CD4-positive, alpha-beta T cell (primary cell): ENCODE data around the gene PFKL. TPM values are rescaled to one million over a fixed set of nuclear protein-coding genes. Genes with fewer than 3 reads are reported as not detected.

Experiments
- ATAC-seq: fragments of 200-7000 bp; cut with Tn5 transposase; one replicate; pipeline ENCODE4 v1.10.0; 2022; ENCODE audit warnings: mild to moderate bottlenecking; ENCODE audit not compliant: poor library complexity
- CTCF ChIA-PET: fragments of 350-600 bp; sonication (Branson Sonifier 250); formaldehyde crosslinking; loops from one replicate; lab custom pipeline; 2021; ENCODE audit warnings: antibody characterized with exemption, inconsistent platforms; lab: Charles Lee
- POLR2A ChIA-PET: fragments of 350-600 bp; sonication (Branson Sonifier 250); formaldehyde crosslinking; loops from one replicate; lab custom pipeline; 2021; ENCODE audit warnings: antibody characterized with exemption, inconsistent platforms; lab: Charles Lee
- DNase-seq, 14 experiments: peaks; one replicate each; pipeline ENCODE4 v3.0.0-alpha.2; 2013 to 2020; ENCODE audit warnings: mixed read lengths in 2 of 14
- H3K27ac ChIP-seq, 2 donors: one replicate each; pipeline versions ENCODE4 v1.5.1 to v1.7.0; 2013; ENCODE audit warnings: low read length in 2 of 2, low read depth in 1 of 2, mild to moderate bottlenecking in 1 of 2
- H3K27me3 ChIP-seq, 2 experiments: 1 replicate in 1 of 2; 2 replicates in 1 of 2; pipeline versions ENCODE4 v1.6.1 to v1.7.0; 2013; ENCODE audit warnings: low read length in 2 of 2, control low read depth in 1 of 2, mild to moderate bottlenecking in 1 of 2, moderate library complexity in 1 of 2; ENCODE audit not compliant: insufficient read depth in 2 of 2, control insufficient read depth in 1 of 2
- H3K36me3 ChIP-seq: one replicate; pipeline ENCODE4 v1.6.1; 2013; ENCODE audit warnings: low read length, control low read depth; ENCODE audit not compliant: insufficient read depth
- H3K4me1 ChIP-seq: one replicate; pipeline ENCODE4 v1.6.1; 2013; ENCODE audit warnings: low read length, control low read depth; ENCODE audit not compliant: insufficient read depth
- H3K4me3 ChIP-seq: one replicate; pipeline ENCODE4 v1.5.1; 2013; ENCODE audit warnings: mild to moderate bottlenecking, low read length, moderate library complexity
- H3K9me3 ChIP-seq, 2 experiments: 1 replicate in 1 of 2; 2 replicates in 1 of 2; pipeline versions ENCODE4 v1.6.1 to v1.7.0; 2013; ENCODE audit warnings: low read length in 2 of 2, mild to moderate bottlenecking in 2 of 2, control low read depth in 1 of 2, moderate library complexity in 1 of 2; ENCODE audit not compliant: control insufficient read depth in 1 of 2, insufficient read depth in 1 of 2
- H3K27ac Mint-ChIP-seq: one replicate; pipeline ENCODE4 v1.8.0; 2020; ENCODE audit warnings: mixed read lengths
- H3K27me3 Mint-ChIP-seq: one replicate; pipeline ENCODE4 v1.8.0; 2021; ENCODE audit warnings: mixed read lengths
- H3K36me3 Mint-ChIP-seq: one replicate; pipeline ENCODE4 v1.8.0; 2021; ENCODE audit warnings: low read depth, mixed read lengths
- H3K4me1 Mint-ChIP-seq: one replicate; pipeline ENCODE4 v1.8.0; 2021; ENCODE audit warnings: low read depth, mixed read lengths
- H3K4me3 Mint-ChIP-seq: one replicate; pipeline ENCODE4 v1.8.0; 2020; ENCODE audit warnings: mild to moderate bottlenecking, mixed read lengths
- H3K9me3 Mint-ChIP-seq: one replicate; pipeline ENCODE4 v1.8.0; 2020; ENCODE audit warnings: mixed read lengths
- CTCF ChIP-seq: fragments of 200-600 bp; IDR thresholded peaks from one replicate; pipeline ENCODE4 v1.8.0; 2022; ENCODE audit warnings: antibody characterized with exemption, mild to moderate bottlenecking
- intact Hi-C, 2 experiments: fragments of 100-400 bp; cut with DNase I in 1 of 2; cut with micrococcal nuclease in 1 of 2; formaldehyde crosslinking; loops; one replicate each; pipeline versions ENCODE4 v1.15.1 to v1.9.0; 2023 to 2025; cut with DNase I, micrococcal nuclease
- total RNA-seq, 174 experiments: library from RNA in 2 of 174; stranded (reverse) in 2 of 174; gene quantifications; one replicate each; pipeline ENCODE4 v1.2.3 and lab custom pipeline; 2021 to 2026

The PFKL gene
- total RNA-seq, 2 experiments from 2014 or later: 115 to 117 TPM

- no peak for TF ChIP-seq CTCF
- H3K4me1 Mint-ChIP-seq: peaks cover 44% of the 10 kb centered on the region
- H3K27ac Mint-ChIP-seq: no peak overlapping the region
- no peaks in the 10 kb centered on the region for H3K9me3 Mint-ChIP-seq
- ATAC-seq (no peak), DNase-seq (no peak)
- peaks cover 15% of the 10 kb centered on the region in 2 experiments for H3K27me3 ChIP-seq
- H3K36me3 ChIP-seq: no peaks in the 10 kb centered on the region
- CTCF ChIA-PET: no interaction called here
- POLR2A ChIA-PET: interaction anchor here (1.3 kb wide), 1 partner anchor 13 kb away, joined by 13 read pairs; the partner anchor contains the start of gene CFAP410
- no peaks in the 10 kb centered on the region for H3K36me3 Mint-ChIP-seq
- no peak overlapping the region for H3K27ac ChIP-seq
- peaks cover 10% of the 10 kb centered on the region for H3K27me3 Mint-ChIP-seq
- H3K9me3 ChIP-seq: peaks cover 0 to 5% of the 10 kb centered on the region in 2 experiments
- H3K4me1 ChIP-seq: peaks cover 57% of the 10 kb centered on the region
- H3K4me3 Mint-ChIP-seq: peak overlapping the region; percentile 80
- intact Hi-C loops: loop anchor here in 1 of 2 experiments (5.0 to 10.0 kb wide), 2 partner anchors 50 to 62 kb away; partner anchors contain the start of gene PFKL
- no peak overlapping the region for H3K4me3 ChIP-seq
Observed at GRCh38 chr21:44352253-44352860, 52.5 kb downstream of the PFKL start.

GRCh38 chr21:44353191-44353970 lies 53.5 kb downstream of the PFKL start, which contains the start of gene TRPM2:
Gene TRPM2 (plus strand): TSS chr21:44353621. CDS start chr21:44353701, 80 bp downstream.
- peak in 7 of 14 experiments; percentile 19 to 59 (median 47) for DNase-seq
- H3K4me3 Mint-ChIP-seq: peak within 1 kb of the TSS; percentile 80
- Histone ChIP-seq H3K36me3 (no peaks in the 10 kb centered on the region), H3K9me3 (peaks cover 0 to 5% of the 10 kb centered on the region in 2 experiments), H3K27ac (peak within 1 kb of the TSS in 1 of 2 donors; percentile 48), H3K27me3 (peaks cover 15% of the 10 kb centered on the region in 2 experiments), H3K4me3 (peak within 1 kb of the TSS; percentile 29), H3K4me1 (peaks cover 57% of the 10 kb centered on the region)
- H3K27ac Mint-ChIP-seq: peak within 1 kb of the TSS; percentile 55
- ChIA-PET POLR2A (interaction anchor here (0.6 to 1.7 kb wide), 3 partner anchors 12 to 75 kb away, joined by 3 to 13 read pairs (median 4); partner anchors contain the start of gene CFAP410), CTCF (no interaction called here)
- H3K27me3 Mint-ChIP-seq: peaks cover 10% of the 10 kb centered on the region
- TF ChIP-seq CTCF: no peak
- H3K36me3 Mint-ChIP-seq: no peaks in the 10 kb centered on the region
- ATAC-seq: peak; percentile 78
- no peaks in the 10 kb centered on the region for H3K9me3 Mint-ChIP-seq
- peaks cover 44% of the 10 kb centered on the region for H3K4me1 Mint-ChIP-seq
- intact Hi-C loops: loop anchor here in 1 of 2 experiments (5.0 to 10.0 kb wide), 2 partner anchors 51 to 61 kb away; partner anchors contain the start of gene PFKL

- Histone ChIP-seq H3K9me3 (peaks cover 0 to 4% of the 10 kb centered on the region in 2 experiments), H3K36me3 (no peaks in the 10 kb centered on the region), H3K4me1 (peaks cover 57% of the 10 kb centered on the region), H3K4me3 (peak overlapping the region; percentile 29), H3K27ac (no peak overlapping the region), H3K27me3 (peaks cover 15% of the 10 kb centered on the region in 2 experiments)
- H3K27ac Mint-ChIP-seq: no peak overlapping the region
- H3K36me3 Mint-ChIP-seq: no peaks in the 10 kb centered on the region
- peak overlapping the region; percentile 80 for H3K4me3 Mint-ChIP-seq
- H3K4me1 Mint-ChIP-seq: peaks cover 44% of the 10 kb centered on the region
- peaks cover 10% of the 10 kb centered on the region for H3K27me3 Mint-ChIP-seq
- ATAC-seq (no peak), DNase-seq (peak in 2 of 14 experiments; percentile 45 to 52)
- H3K9me3 Mint-ChIP-seq: no peaks in the 10 kb centered on the region
- TF ChIP-seq CTCF: no peak
- intact Hi-C loops: loop anchor here in 1 of 2 experiments (5.0 to 10.0 kb wide), 2 partner anchors 52 to 61 kb away; partner anchors contain the start of gene PFKL
- ChIA-PET POLR2A (interaction anchor here (1.3 to 1.7 kb wide), 2 partner anchors 13 to 15 kb away, joined by 4 to 13 read pairs; partner anchors contain the start of gene CFAP410), CTCF (no interaction called here)
Observed at GRCh38 chr21:44354001-44354405, 54.1 kb downstream of the PFKL start.
